Measurements from ENCODE around the gene LRMDA. TPM values are rescaled to one million over a fixed set of nuclear protein-coding genes. Genes with fewer than 3 reads are reported as not detected.

LRMDA gene
- total RNA-seq, 1 donor from 2014 or later = 0.19 TPM

- no peak for DNase-seq (ENCODE audit: extremely low spot score, unreplicated experiment)
- Mint-ChIP-seq H3K4me1 (ENCODE audit: unreplicated experiment) (peaks cover 22% of the 10 kb centered on the region), H3K27ac (ENCODE audit: unreplicated experiment) (no peak overlapping the region), H3K36me3 (ENCODE audit: unreplicated experiment) (no peaks in the 10 kb centered on the region), H3K9me3 (ENCODE audit: unreplicated experiment) (no peaks in the 10 kb centered on the region), H3K27me3 (ENCODE audit: unreplicated experiment) (no peaks in the 10 kb centered on the region), H3K4me3 (ENCODE audit: unreplicated experiment) (no peak overlapping the region)
- TF ChIP-seq, protein P1, sequence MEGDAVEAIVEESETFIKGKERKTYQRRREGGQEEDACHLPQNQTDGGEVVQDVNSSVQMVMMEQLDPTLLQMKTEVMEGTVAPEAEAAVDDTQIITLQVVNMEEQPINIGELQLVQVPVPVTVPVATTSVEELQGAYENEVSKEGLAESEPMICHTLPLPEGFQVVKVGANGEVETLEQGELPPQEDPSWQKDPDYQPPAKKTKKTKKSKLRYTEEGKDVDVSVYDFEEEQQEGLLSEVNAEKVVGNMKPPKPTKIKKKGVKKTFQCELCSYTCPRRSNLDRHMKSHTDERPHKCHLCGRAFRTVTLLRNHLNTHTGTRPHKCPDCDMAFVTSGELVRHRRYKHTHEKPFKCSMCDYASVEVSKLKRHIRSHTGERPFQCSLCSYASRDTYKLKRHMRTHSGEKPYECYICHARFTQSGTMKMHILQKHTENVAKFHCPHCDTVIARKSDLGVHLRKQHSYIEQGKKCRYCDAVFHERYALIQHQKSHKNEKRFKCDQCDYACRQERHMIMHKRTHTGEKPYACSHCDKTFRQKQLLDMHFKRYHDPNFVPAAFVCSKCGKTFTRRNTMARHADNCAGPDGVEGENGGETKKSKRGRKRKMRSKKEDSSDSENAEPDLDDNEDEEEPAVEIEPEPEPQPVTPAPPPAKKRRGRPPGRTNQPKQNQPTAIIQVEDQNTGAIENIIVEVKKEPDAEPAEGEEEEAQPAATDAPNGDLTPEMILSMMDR (IDR thresholded peaks at IDR 0.05) = no peak
Measured at GRCh38 chr10:76082232-76082631, 650.8 kb downstream of the LRMDA start.

GRCh38 chr10:76082956-76083355, 651.5 kb downstream of the LRMDA start:
- no peak overlapping the region for H3K27ac Mint-ChIP-seq (ENCODE audit: unreplicated experiment)
- H3K9me3 Mint-ChIP-seq (ENCODE audit: unreplicated experiment) = no peaks in the 10 kb centered on the region
- DNase-seq (ENCODE audit: extremely low spot score, unreplicated experiment) = no peak
- peaks cover 22% of the 10 kb centered on the region for H3K4me1 Mint-ChIP-seq (ENCODE audit: unreplicated experiment)
- no peak overlapping the region for H3K4me3 Mint-ChIP-seq (ENCODE audit: unreplicated experiment)
- H3K27me3 Mint-ChIP-seq (ENCODE audit: unreplicated experiment) = no peaks in the 10 kb centered on the region
- no peaks in the 10 kb centered on the region for H3K36me3 Mint-ChIP-seq (ENCODE audit: unreplicated experiment)
- TF ChIP-seq, protein P1 (IDR thresholded peaks at IDR 0.05) = no peak

DNA sequence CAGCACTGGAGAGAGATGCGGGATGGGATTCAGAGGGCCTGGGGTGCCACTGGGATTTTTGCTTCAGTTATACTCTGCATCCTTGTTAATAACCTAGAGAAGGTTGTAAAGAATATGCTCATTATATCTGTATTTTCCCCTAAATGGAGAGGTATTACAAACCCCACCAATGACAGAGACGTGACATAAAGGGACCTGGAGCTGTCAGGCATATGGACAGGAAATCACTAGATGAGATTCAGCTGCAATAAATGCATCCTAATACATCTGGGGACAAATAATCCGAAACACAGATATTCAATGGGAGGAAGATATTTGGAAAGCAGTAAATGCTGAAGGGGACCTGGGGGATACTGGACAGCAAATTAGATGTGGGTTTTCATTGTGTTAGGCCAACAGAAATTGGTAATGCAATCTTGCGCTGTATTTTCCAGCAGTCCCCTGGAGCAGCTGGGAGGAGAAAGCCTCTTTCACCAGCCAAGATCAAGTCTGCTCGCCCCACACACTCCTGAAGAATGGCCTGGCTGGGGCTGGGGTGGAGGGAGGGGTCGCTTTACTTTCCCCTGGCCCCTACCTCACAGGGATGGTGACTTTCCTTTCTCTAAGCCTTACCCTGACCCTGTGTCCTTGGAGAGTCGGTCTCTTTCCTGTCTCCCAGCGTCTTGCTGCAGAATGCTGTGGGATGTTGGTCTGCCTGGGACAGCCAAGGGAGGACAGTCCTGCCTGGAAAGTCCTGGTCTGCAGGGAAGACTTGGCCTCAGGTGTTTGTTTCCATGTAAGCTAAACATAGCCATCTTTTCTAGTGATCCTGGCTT, 653.8 kb downstream of the LRMDA start:
- Mint-ChIP-seq H3K27ac (ENCODE audit: unreplicated experiment) (no peak overlapping the region), H3K27me3 (ENCODE audit: unreplicated experiment) (peaks cover 18% of the 10 kb centered on the region), H3K4me1 (ENCODE audit: unreplicated experiment) (peaks cover 17% of the 10 kb centered on the region), H3K9me3 (ENCODE audit: unreplicated experiment) (no peaks in the 10 kb centered on the region), H3K36me3 (ENCODE audit: unreplicated experiment) (no peaks in the 10 kb centered on the region), H3K4me3 (ENCODE audit: unreplicated experiment) (no peak overlapping the region)
- no peak for DNase-seq (ENCODE audit: extremely low spot score, unreplicated experiment)
- TF ChIP-seq, protein P1 (IDR thresholded peaks at IDR 0.05) = no peak

DNA sequence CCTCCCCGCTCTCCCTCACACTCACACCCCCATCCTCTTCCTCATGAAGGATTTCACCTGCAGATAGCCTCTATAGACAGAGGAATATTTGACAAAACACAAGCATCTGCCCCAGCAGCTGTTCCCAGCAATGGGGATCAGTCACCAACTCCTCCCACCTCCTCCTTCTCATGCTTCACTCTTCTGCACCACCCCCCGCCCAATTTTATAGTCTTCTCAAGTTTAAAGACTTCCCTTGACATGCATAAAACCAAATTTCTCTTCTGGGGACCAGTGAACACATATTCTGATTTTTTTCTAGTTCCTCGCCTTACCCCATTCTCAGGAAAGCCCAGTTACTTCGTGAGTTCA, 654.4 kb downstream of the LRMDA start:
- no peak overlapping the region for H3K27ac Mint-ChIP-seq (ENCODE audit: unreplicated experiment)
- no peak overlapping the region for H3K4me3 Mint-ChIP-seq (ENCODE audit: unreplicated experiment)
- H3K27me3 Mint-ChIP-seq (ENCODE audit: unreplicated experiment) = peaks cover 18% of the 10 kb centered on the region
- H3K36me3 Mint-ChIP-seq (ENCODE audit: unreplicated experiment) = no peaks in the 10 kb centered on the region
- TF ChIP-seq, protein P1 (IDR thresholded peaks at IDR 0.05) = no peak
- H3K4me1 Mint-ChIP-seq (ENCODE audit: unreplicated experiment) = peaks cover 13% of the 10 kb centered on the region
- H3K9me3 Mint-ChIP-seq (ENCODE audit: unreplicated experiment) = peaks cover 3% of the 10 kb centered on the region
- no peak for DNase-seq (ENCODE audit: extremely low spot score, unreplicated experiment)

GRCh38 chr10:76086170-76086760, 654.8 kb downstream of the LRMDA start:
- no peak overlapping the region for H3K4me3 Mint-ChIP-seq (ENCODE audit: unreplicated experiment)
- H3K36me3 Mint-ChIP-seq (ENCODE audit: unreplicated experiment) = no peaks in the 10 kb centered on the region
- peaks cover 11% of the 10 kb centered on the region for H3K4me1 Mint-ChIP-seq (ENCODE audit: unreplicated experiment)
- peaks cover 18% of the 10 kb centered on the region for H3K27me3 Mint-ChIP-seq (ENCODE audit: unreplicated experiment)
- no peak for DNase-seq (ENCODE audit: extremely low spot score, unreplicated experiment)
- no peak overlapping the region for H3K27ac Mint-ChIP-seq (ENCODE audit: unreplicated experiment)
- TF ChIP-seq, protein P1 (IDR thresholded peaks at IDR 0.05) = no peak
- H3K9me3 Mint-ChIP-seq (ENCODE audit: unreplicated experiment) = peaks cover 3% of the 10 kb centered on the region
